Activated naive CD4-positive, alpha-beta T cell treated with anti-CD3 and anti-CD28 coated beads, Interleukin-2, amount 10 ng/mL, durations not matched to agents 7 days and 5 days (primary cell): ENCODE data around the gene GHITM.
A peak's percentile ranks its signal among the peaks of the same experiment; 100 is the strongest.
"Not testable (repeated sequence)": the region's sequence is repeated elsewhere in the genome, so short reads cannot be mapped to it uniquely, and the experiment has no call there.

Experiments
- CTCF ChIA-PET: fragments of 350-600 bp; sonication (Branson Sonifier 250); formaldehyde crosslinking; loops from one replicate; lab custom pipeline; 2021; ENCODE audit warnings: antibody characterized with exemption; lab: Charles Lee
- DNase-seq: peaks from one replicate; pipeline ENCODE4 v3.0.0-alpha.2; 2020
- H3K27ac Mint-ChIP-seq: one replicate; pipeline ENCODE4 v1.8.0; 2021; ENCODE audit warnings: mild to moderate bottlenecking, moderate library complexity, mixed read lengths
- H3K27me3 Mint-ChIP-seq: one replicate; pipeline ENCODE4 v1.8.0; 2021; ENCODE audit warnings: mild to moderate bottlenecking, mixed read lengths
- H3K36me3 Mint-ChIP-seq: one replicate; pipeline ENCODE4 v1.8.0; 2021; ENCODE audit warnings: mixed read lengths
- H3K4me1 Mint-ChIP-seq: one replicate; pipeline ENCODE4 v1.8.0; 2021; ENCODE audit warnings: mixed read lengths
- H3K4me3 Mint-ChIP-seq: one replicate; pipeline ENCODE4 v1.8.0; 2021; ENCODE audit warnings: mild to moderate bottlenecking, moderate library complexity, mixed read lengths
- H3K9me3 Mint-ChIP-seq: one replicate; pipeline ENCODE4 v1.8.0; 2021; ENCODE audit warnings: mixed read lengths

GHITM gene

GRCh38 chr10:84175436-84175835, 36.1 kb downstream of the GHITM start:
- Mint-ChIP-seq H3K27ac (no peak overlapping the region), H3K27me3 (peaks cover 7% of the 10 kb centered on the region), H3K4me3 (no peak overlapping the region), H3K36me3 (no peaks in the 10 kb centered on the region), H3K9me3 (no peaks in the 10 kb centered on the region), H3K4me1 (peaks cover 6% of the 10 kb centered on the region)
- DNase-seq, result no peak
- CTCF ChIA-PET, result interaction anchor here (1.0 kb wide), 1 partner anchor 39 kb away, joined by 3 read pairs; no protein-coding TSS in a partner anchor

- Mint-ChIP-seq H3K4me3 (no peak overlapping the region), H3K27me3 (peaks cover 5% of the 10 kb centered on the region), H3K36me3 (no peaks in the 10 kb centered on the region), H3K27ac (peak overlapping the region; percentile 87), H3K4me1 (peaks cover 6% of the 10 kb centered on the region), H3K9me3 (no peaks in the 10 kb centered on the region)
- CTCF ChIA-PET, result interaction anchor here (1.0 to 1.2 kb wide), 2 partner anchors 21 to 38 kb away, joined by 3 read pairs; no protein-coding TSS in a partner anchor
- DNase-seq, result no peak
Measured at GRCh38 chr10:84176351-84176750, 37.0 kb downstream of the GHITM start.

GRCh38 chr10:84176836-84177474, 37.6 kb downstream of the GHITM start:
- Mint-ChIP-seq H3K36me3 (no peaks in the 10 kb centered on the region), H3K9me3 (no peaks in the 10 kb centered on the region), H3K4me1 (peaks cover 6% of the 10 kb centered on the region), H3K4me3 (peak overlapping the region; percentile 10), H3K27ac (peak overlapping the region; percentile 87), H3K27me3 (no peaks in the 10 kb centered on the region)
- CTCF ChIA-PET, result interaction anchor here (1.0 to 1.2 kb wide), 4 partner anchors 14 to 38 kb away, joined by 3 to 7 read pairs (median 4); no protein-coding TSS in a partner anchor
- no peak for DNase-seq

- Mint-ChIP-seq H3K27ac (no peak overlapping the region), H3K4me3 (no peak overlapping the region), H3K4me1 (peaks cover 6% of the 10 kb centered on the region), H3K9me3 (no peaks in the 10 kb centered on the region), H3K27me3 (no peaks in the 10 kb centered on the region), H3K36me3 (no peaks in the 10 kb centered on the region)
- CTCF ChIA-PET, result interaction anchor here (0.7 to 1.2 kb wide), 5 partner anchors 13 to 37 kb away, joined by 3 to 7 read pairs (median 4); no protein-coding TSS in a partner anchor
- peak; percentile 80 for DNase-seq
Measured at GRCh38 chr10:84177541-84178141, 38.3 kb downstream of the GHITM start.

GRCh38 chr10:84178160-84178609, 38.9 kb downstream of the GHITM start:
- H3K4me3 Mint-ChIP-seq, result no peak overlapping the region
- H3K9me3 Mint-ChIP-seq, result no peaks in the 10 kb centered on the region
- DNase-seq, result no peak
- CTCF ChIA-PET, result interaction anchor here (0.7 to 1.1 kb wide), 3 partner anchors 13 to 30 kb away, joined by 4 to 7 read pairs (median 4); no protein-coding TSS in a partner anchor
- H3K27ac Mint-ChIP-seq, result no peak overlapping the region
- no peaks in the 10 kb centered on the region for H3K27me3 Mint-ChIP-seq
- H3K4me1 Mint-ChIP-seq, result peaks cover 6% of the 10 kb centered on the region
- H3K36me3 Mint-ChIP-seq, result no peaks in the 10 kb centered on the region

GRCh38 chr10:84179059-84179710, 39.9 kb downstream of the GHITM start:
- peaks cover 6% of the 10 kb centered on the region for H3K4me1 Mint-ChIP-seq
- CTCF ChIA-PET, result no interaction called here
- H3K4me3 Mint-ChIP-seq, result no peak overlapping the region
- H3K9me3 Mint-ChIP-seq, result no peaks in the 10 kb centered on the region
- no peak overlapping the region for H3K27ac Mint-ChIP-seq
- no peaks in the 10 kb centered on the region for H3K27me3 Mint-ChIP-seq
- no peaks in the 10 kb centered on the region for H3K36me3 Mint-ChIP-seq
- DNase-seq, result no peak

- CTCF ChIA-PET, H3K9me3 Mint-ChIP-seq, H3K4me3 Mint-ChIP-seq, DNase-seq, H3K27ac Mint-ChIP-seq, H3K27me3 Mint-ChIP-seq, H3K36me3 Mint-ChIP-seq: not testable (repeated sequence)
- peaks cover 14% of the 10 kb centered on the region for H3K4me1 Mint-ChIP-seq
Measured at GRCh38 chr10:84180386-84180785, 41.1 kb downstream of the GHITM start.

- CTCF ChIA-PET, result interaction anchor here (0.6 kb wide), 1 partner anchor 26 kb away, joined by 3 read pairs; no protein-coding TSS in a partner anchor
- Mint-ChIP-seq H3K9me3 (no peaks in the 10 kb centered on the region), H3K27me3 (no peaks in the 10 kb centered on the region), H3K36me3 (no peaks in the 10 kb centered on the region), H3K4me1 (peaks cover 12% of the 10 kb centered on the region), H3K27ac (no peak overlapping the region), H3K4me3 (no peak overlapping the region)
- no peak for DNase-seq
Measured at GRCh38 chr10:84181631-84182030, 42.3 kb downstream of the GHITM start.

- DNase-seq, result peak; percentile 24
- H3K4me3 Mint-ChIP-seq, result no peak overlapping the region
- no peaks in the 10 kb centered on the region for H3K27me3 Mint-ChIP-seq
- no peak overlapping the region for H3K27ac Mint-ChIP-seq
- no peaks in the 10 kb centered on the region for H3K9me3 Mint-ChIP-seq
- H3K36me3 Mint-ChIP-seq, result no peaks in the 10 kb centered on the region
- CTCF ChIA-PET, result interaction anchor here (0.6 to 1.4 kb wide), 2 partner anchors 21 to 317 kb away, joined by 4 to 5 read pairs; no protein-coding TSS in a partner anchor
- H3K4me1 Mint-ChIP-seq, result peaks cover 8% of the 10 kb centered on the region
Measured at GRCh38 chr10:84184517-84184916, 45.2 kb downstream of the GHITM start.

GRCh38 chr10:84185526-84186175, 46.3 kb downstream of the GHITM start:
- H3K9me3 Mint-ChIP-seq, result no peaks in the 10 kb centered on the region
- no peaks in the 10 kb centered on the region for H3K36me3 Mint-ChIP-seq
- CTCF ChIA-PET, result no interaction called here
- no peak overlapping the region for H3K27ac Mint-ChIP-seq
- H3K4me1 Mint-ChIP-seq, result peaks cover 14% of the 10 kb centered on the region
- H3K27me3 Mint-ChIP-seq, result no peaks in the 10 kb centered on the region
- no peak overlapping the region for H3K4me3 Mint-ChIP-seq
- peak; percentile 10 for DNase-seq

- Mint-ChIP-seq H3K36me3 (no peaks in the 10 kb centered on the region), H3K27ac (no peak overlapping the region), H3K9me3 (no peaks in the 10 kb centered on the region), H3K4me1 (peaks cover 23% of the 10 kb centered on the region), H3K4me3 (no peak overlapping the region), H3K27me3 (peaks cover 21% of the 10 kb centered on the region)
- DNase-seq, result peak; percentile 2
- CTCF ChIA-PET, result interaction anchor here (1.5 to 2.0 kb wide), 2 partner anchors 17 to 32 kb away, joined by 3 to 9 read pairs; no protein-coding TSS in a partner anchor
Measured at GRCh38 chr10:84188815-84189214, 49.5 kb downstream of the GHITM start.

GRCh38 chr10:84190621-84191020, 51.3 kb downstream of the GHITM start:
- CTCF ChIA-PET, result interaction anchor here (1.3 to 2.3 kb wide), 3 partner anchors 13 to 42 kb away, joined by 4 to 9 read pairs (median 4); no protein-coding TSS in a partner anchor
- no peaks in the 10 kb centered on the region for H3K36me3 Mint-ChIP-seq
- H3K27ac Mint-ChIP-seq, result no peak overlapping the region
- H3K4me1 Mint-ChIP-seq, result peaks cover 15% of the 10 kb centered on the region
- peaks cover 39% of the 10 kb centered on the region for H3K27me3 Mint-ChIP-seq
- no peak overlapping the region for H3K4me3 Mint-ChIP-seq
- H3K9me3 Mint-ChIP-seq, result no peaks in the 10 kb centered on the region
- DNase-seq, result peak; percentile 20

- Mint-ChIP-seq H3K9me3 (no peaks in the 10 kb centered on the region), H3K36me3 (no peaks in the 10 kb centered on the region), H3K27me3 (peaks cover 44% of the 10 kb centered on the region), H3K27ac (no peak overlapping the region), H3K4me1 (peaks cover 15% of the 10 kb centered on the region), H3K4me3 (no peak overlapping the region)
- DNase-seq, result peak; percentile 61
- CTCF ChIA-PET, result interaction anchor here (0.8 to 2.3 kb wide), 6 partner anchors 13 to 43 kb away, joined by 3 to 9 read pairs (median 4); no protein-coding TSS in a partner anchor
Measured at GRCh38 chr10:84191106-84191505, 51.8 kb downstream of the GHITM start.
